H1 (cell line): ENCODE results near the gene OCRL. TPM values are rescaled to one million over a fixed set of nuclear protein-coding genes. Genes with fewer than 3 reads are reported as not detected.

Experiments
- CTCF ChIA-PET: fragments of 300-600 bp; sonication (Branson Sonifier 250); formaldehyde crosslinking; loops from one replicate; lab custom pipeline; 2021; ENCODE audit not compliant: partially characterized antibody; lab: Charles Lee
- POLR2A ChIA-PET: fragments of 300-600 bp; sonication (Branson Sonifier 250); formaldehyde crosslinking; loops from one replicate; lab custom pipeline; 2021; ENCODE audit warnings: inconsistent platforms; ENCODE audit not compliant: partially characterized antibody; lab: Charles Lee
- DNase-seq, 2 experiments: peaks; one replicate each; pipeline versions ENCODE4 v3.0.0 to v3.0.0-alpha.2; 2010 to 2022; ENCODE audit warnings: low spot score in 2 of 2, low read depth in 1 of 2, mixed read lengths in 1 of 2
- FAIRE-seq: peaks from 2 replicates; lab custom pipeline; 2011; peaks lifted over from hg19 to GRCh38; lab: Jason Lieb, UNC
- H2AFZ ChIP-seq: 2 replicates; pipeline ENCODE4 v1.8.1; 2012; ENCODE audit warnings: low read length, inconsistent platforms
- H2AK5ac ChIP-seq: 2 replicates; pipeline ENCODE4 v1.6.1; 2013; ENCODE audit warnings: low read depth, low read length
- H2BK120ac ChIP-seq: replicated peaks from 2 replicates; pipeline ENCODE3; 2013; ENCODE audit warnings: low read depth, low read length, inconsistent platforms
- H2BK12ac ChIP-seq: 2 replicates; pipeline ENCODE4 v1.6.1; 2013; ENCODE audit warnings: low read depth, low read length
- H2BK15ac ChIP-seq: 2 replicates; pipeline ENCODE4 v1.6.1; 2013; ENCODE audit warnings: low read length
- H2BK20ac ChIP-seq: 2 replicates; pipeline ENCODE4 v1.6.1; 2013; ENCODE audit warnings: low read length
- H2BK5ac ChIP-seq: 2 replicates; pipeline ENCODE4 v1.6.1; 2013; ENCODE audit warnings: low read depth, low read length
- H3K14ac ChIP-seq: 2 replicates; pipeline ENCODE4 v1.6.1; 2013; ENCODE audit warnings: inconsistent platforms; ENCODE audit not compliant: insufficient read length
- H3K18ac ChIP-seq: 2 replicates; pipeline ENCODE4 v1.6.1; 2013; ENCODE audit warnings: low read length; ENCODE audit errors: extremely low read depth
- H3K23ac ChIP-seq: 2 replicates; pipeline ENCODE4 v1.6.1; 2013; ENCODE audit warnings: inconsistent platforms; ENCODE audit not compliant: insufficient read length
- H3K23me2 ChIP-seq: 2 replicates; pipeline ENCODE4 v1.6.1; 2013; ENCODE audit warnings: low read depth, low read length
- H3K27ac ChIP-seq: 2 replicates; pipeline ENCODE4 v1.6.1; 2011; ENCODE audit warnings: low read depth, low read length, inconsistent platforms
- H3K27me3 ChIP-seq, 4 experiments: replicated peaks in 1 of 4; 1 replicate in 1 of 4; 2 replicates in 3 of 4; pipeline versions ENCODE4 v1.6.1 to v1.8.1; 2011 to 2013; ENCODE audit warnings: low read length in 3 of 4, mild to moderate bottlenecking in 3 of 4, inconsistent platforms in 2 of 4, mixed read lengths in 2 of 4, moderate library complexity in 1 of 4; ENCODE audit not compliant: control insufficient read depth in 3 of 4, insufficient read depth in 3 of 4; ENCODE audit errors: extremely low read depth in 1 of 4
- H3K36me3 ChIP-seq, 4 experiments: 2 replicates each; pipeline versions ENCODE4 v1.6.1 to v1.8.1; 2011 to 2013; ENCODE audit warnings: mild to moderate bottlenecking in 4 of 4, low read length in 3 of 4, moderate library complexity in 2 of 4, control low read depth in 1 of 4, inconsistent platforms in 1 of 4; ENCODE audit not compliant: insufficient read depth in 4 of 4, control insufficient read depth in 2 of 4
- H3K4ac ChIP-seq: replicated peaks from 2 replicates; pipeline ENCODE3; 2013; ENCODE audit warnings: low read length, low read depth, mixed read lengths, inconsistent platforms; ENCODE audit not compliant: insufficient read length
- H3K4me1 ChIP-seq, 4 experiments: replicated peaks in 1 of 4; 1 replicate in 1 of 4; 2 replicates in 3 of 4; pipeline versions ENCODE4 v1.6.1 to v1.8.1; 2011 to 2013; ENCODE audit warnings: low read length in 3 of 4, inconsistent platforms in 2 of 4, mixed read lengths in 1 of 4; ENCODE audit not compliant: insufficient read depth in 4 of 4, control insufficient read depth in 3 of 4
- H3K4me2 ChIP-seq, 2 experiments: 2 replicates each; pipeline versions ENCODE4 v1.6.1 to v1.8.1; 2011 to 2013; ENCODE audit warnings: low read depth in 2 of 2, low read length in 2 of 2, control low read depth in 1 of 2, inconsistent platforms in 1 of 2, mild to moderate bottlenecking in 1 of 2; ENCODE audit not compliant: insufficient read depth in 1 of 2
- H3K4me3 ChIP-seq, 4 experiments: fragments of 200-600, 300-600 bp in 1 of 4; sonication (generic), shearing (Covaris generic), sonication (Bioruptor Twin) in 1 of 4; 2 replicates each; pipeline versions ENCODE4 v1.5.1 to v1.8.1; 2011 to 2016; ENCODE audit warnings: low read length in 4 of 4, low read depth in 3 of 4, control low read depth in 2 of 4, inconsistent platforms in 2 of 4, mild to moderate bottlenecking in 2 of 4, mixed read lengths in 1 of 4, moderate library complexity in 1 of 4; ENCODE audit not compliant: insufficient read depth in 2 of 4; ENCODE audit errors: extremely low read depth in 1 of 4
- H3K56ac ChIP-seq: replicated peaks from 2 replicates; pipeline ENCODE3; 2013; ENCODE audit warnings: low read depth, mild to moderate bottlenecking, mixed read lengths, low read length, inconsistent platforms; ENCODE audit not compliant: insufficient read length
- H3K79me1 ChIP-seq: 2 replicates; pipeline ENCODE4 v1.6.1; 2013; ENCODE audit warnings: low read depth, low read length, control low read depth
- H3K79me2 ChIP-seq, 2 experiments: 2 replicates each; pipeline versions ENCODE4 v1.6.1 to v1.8.1; 2012 to 2013; ENCODE audit warnings: low read length in 2 of 2, mild to moderate bottlenecking in 2 of 2, inconsistent platforms in 1 of 2; ENCODE audit not compliant: insufficient read depth in 2 of 2, control insufficient read depth in 1 of 2
- H3K9ac ChIP-seq, 4 experiments: replicated peaks in 1 of 4; 1 replicate in 1 of 4; 2 replicates in 3 of 4; pipeline versions ENCODE4 v1.6.1 to v1.8.1; 2011 to 2013; ENCODE audit warnings: low read depth in 3 of 4, low read length in 3 of 4, control low read depth in 2 of 4, mild to moderate bottlenecking in 2 of 4, moderate library complexity in 2 of 4, inconsistent platforms in 1 of 4; ENCODE audit errors: extremely low read depth in 1 of 4
- H3K9me3 ChIP-seq, 2 experiments: 2 replicates each; pipeline versions ENCODE4 v1.6.1 to v1.8.1; 2012 to 2013; ENCODE audit warnings: mild to moderate bottlenecking in 2 of 2, moderate library complexity in 2 of 2, control low read depth in 1 of 2, inconsistent platforms in 1 of 2, low read depth in 1 of 2, low read length in 1 of 2, mixed read lengths in 1 of 2; ENCODE audit not compliant: insufficient read depth in 2 of 2
- H4K20me1 ChIP-seq, 2 experiments: replicated peaks in 1 of 2; 2 replicates each; pipeline versions ENCODE3 to v1.8.1; 2011 to 2013; ENCODE audit warnings: inconsistent platforms in 2 of 2, low read length in 2 of 2, mild to moderate bottlenecking in 1 of 2; ENCODE audit not compliant: insufficient read depth in 2 of 2, control insufficient read depth in 1 of 2
- H4K5ac ChIP-seq: 2 replicates; pipeline ENCODE4 v1.6.1; 2013; ENCODE audit warnings: low read length, low read depth, mixed read lengths, inconsistent platforms; ENCODE audit not compliant: insufficient read length
- H4K8ac ChIP-seq: 2 replicates; pipeline ENCODE4 v1.8.0; 2013; ENCODE audit warnings: mild to moderate bottlenecking, moderate library complexity, low read length, inconsistent platforms; ENCODE audit not compliant: insufficient read depth; ENCODE audit errors: extremely low read depth
- H4K91ac ChIP-seq: replicated peaks from 2 replicates; pipeline ENCODE3; 2013; ENCODE audit warnings: low read length, mixed read lengths, inconsistent platforms; ENCODE audit not compliant: insufficient read length
- BCL11A ChIP-seq, 2 experiments: IDR thresholded peaks; one replicate each; pipeline ENCODE4 v1.6.1; 2011; ENCODE audit warnings: low read depth in 2 of 2, low read length in 2 of 2, mild to moderate bottlenecking in 2 of 2
- KDM5A ChIP-seq: fragments of 200-600 bp; IDR thresholded peaks from 2 replicates; pipeline ENCODE4 v1.7.1; 2012; ENCODE audit warnings: mild to moderate bottlenecking, low read length, inconsistent platforms, mixed read lengths
- WGBS, 2 experiments: shearing (Covaris generic) in 1 of 2; methylation state at CpG; one replicate each; pipeline versions ENCODE4 v1.1.6 to v1.1.7; 2013 to 2015; ENCODE audit warnings: low lambda C conversion rate in 2 of 2, mixed read lengths in 2 of 2, inconsistent platforms in 1 of 2, low coverage in 1 of 2, missing lambda C conversion rate in 1 of 2; ENCODE audit not compliant: insufficient replicate concordance in 2 of 2, insufficient coverage in 1 of 2, insufficient read length in 1 of 2; ENCODE audit errors: extremely low coverage in 1 of 2, missing lambda C conversion rate in 1 of 2; 5-methylcytosine and 5-hydroxymethylcytosine counted together
- polyA plus RNA-seq, 7 experiments: library from polyadenylated mRNA; depleted of rRNA in 3 of 7; stranded (reverse) in 5 of 7; unstranded in 2 of 7; fragments of >200 nt in 5 of 7; fragments of 200-250 nt in 2 of 7; gene quantifications; 1 replicate in 5 of 7; 2 replicates in 1 of 7; 4 replicates in 1 of 7; pipeline versions ENCODE4 v1.2.1 to v1.2.3, GENCODE V29; 2011 to 2013; ENCODE audit warnings: missing spikeins in 2 of 7, mixed read lengths in 2 of 7
- total RNA-seq: library from RNA; stranded (reverse); fragmentation: NEBNext Ultra II Directional; extraction: Animal tissue kit (Norgen Biotek cat#: 25700); gene quantifications from 2 replicates; pipeline ENCODE4 v1.2.1, GENCODE V29; 2021

The OCRL gene
- total and polyA plus RNA-seq, 2 of the 8 experiments (the other 6 are each of a cell fraction or from before 2014, with no cell fraction given) = 12.7 to 15.1 TPM

GRCh38 chrX:129614481-129615255, 74.6 kb downstream of the OCRL start:
- no peak overlapping the region for H4K91ac ChIP-seq
- no peak overlapping the region for H3K18ac ChIP-seq
- no peaks in the 10 kb centered on the region for H3K79me1 ChIP-seq
- no peak overlapping the region for H3K9ac ChIP-seq
- 83% methylated on average over 5 of the region's 5 CpGs; no CpG with 5 or more reads in 1 of the 2 experiments for WGBS, 2 experiments
- ChIA-PET POLR2A (no interaction called here), CTCF (interaction anchor here (0.7 to 1.7 kb wide), 4 partner anchors 13 to 139 kb away, joined by 3 to 6 read pairs (median 4); no protein-coding TSS in a partner anchor)
- H4K5ac ChIP-seq = no peak overlapping the region
- no peaks in the 10 kb centered on the region for H3K27me3 ChIP-seq
- no peaks in the 10 kb centered on the region for H3K79me2 ChIP-seq
- H4K20me1 ChIP-seq = no peaks in the 10 kb centered on the region
- no peaks in the 10 kb centered on the region for H3K9me3 ChIP-seq
- H3K4me2 ChIP-seq = no peak overlapping the region
- no peak overlapping the region for H2BK12ac ChIP-seq
- no peak overlapping the region for H3K14ac ChIP-seq
- H3K36me3 ChIP-seq = no peaks in the 10 kb centered on the region
- H3K56ac ChIP-seq = no peak overlapping the region
- no peak overlapping the region for H2AK5ac ChIP-seq
- no peak overlapping the region for H3K23ac ChIP-seq
- no peak overlapping the region for H3K4me3 ChIP-seq
- no peaks in the 10 kb centered on the region for H3K4me1 ChIP-seq
- no peak for FAIRE-seq
- H2AFZ ChIP-seq = no peak overlapping the region
- no peak overlapping the region for H4K8ac ChIP-seq
- no peaks in the 10 kb centered on the region; the same call in 1 of the 2 replicates for H3K23me2 ChIP-seq
- DNase-seq = no peak
- no peak overlapping the region for H2BK5ac ChIP-seq
- no peak overlapping the region for H2BK120ac ChIP-seq
- TF ChIP-seq KDM5A (no peak), BCL11A (IDR thresholded peaks at IDR 0.05; ENCODE audit: low read depth in 2 of 2, low read length in 2 of 2) (no peak)
- TF ChIP-seq, all 59 proteins: peak for 0
- no peak overlapping the region for H3K27ac ChIP-seq
- no peak overlapping the region for H2BK20ac ChIP-seq
- H3K4ac ChIP-seq = no peak overlapping the region
- no peak overlapping the region for H2BK15ac ChIP-seq
